HCT116 (cell line): ENCODE data around the gene VSNL1.

Experiments
- CEBPB ChIP-seq: IDR thresholded peaks from 2 replicates; pipeline ENCODE4 v1.6.1; 2012; ENCODE audit warnings: low read depth
- EZH2 ChIP-seq: fragments of 200-600 bp; sonication (generic); IDR thresholded peaks from 2 replicates; pipeline ENCODE4 v1.6.1; 2017; ENCODE audit warnings: antibody characterized with exemption, mixed run types
- POLR2A ChIP-seq: IDR thresholded peaks from 2 replicates; pipeline ENCODE4 v1.7.0; 2011; ENCODE audit warnings: borderline replicate concordance; ENCODE audit not compliant: insufficient read depth, insufficient read length; ENCODE audit errors: extremely low read depth
- POLR2AphosphoS5 ChIP-seq: IDR thresholded peaks from 2 replicates; pipeline ENCODE4 v1.6.1; 2011; ENCODE audit warnings: mild to moderate bottlenecking, low read depth, low read length, moderate library complexity
- RAD21 ChIP-seq: IDR thresholded peaks from 2 replicates; pipeline ENCODE4 v1.6.1; 2012; ENCODE audit warnings: low read depth, mild to moderate bottlenecking
- YY1 ChIP-seq: IDR thresholded peaks from 2 replicates; pipeline ENCODE4 v1.6.1; 2011; ENCODE audit warnings: low read length, low read depth, moderate library complexity, mild to moderate bottlenecking; ENCODE audit not compliant: insufficient replicate concordance; ENCODE audit errors: extremely low read depth
- ZNF274 ChIP-seq: fragments of 200-500 bp; sonication (Bioruptor generic); IDR thresholded peaks from 2 replicates; pipeline ENCODE4 v1.6.1; 2014; ENCODE audit warnings: mild to moderate bottlenecking, low read depth, low read length, inconsistent platforms
- TF ChIP-seq, protein P1 (sequence below), 3 experiments: fragments of 200-600 bp in 1 of 3; sonication (generic) in 1 of 3; IDR thresholded peaks in 2 of 3; conservative IDR thresholded peaks in 1 of 3; 2 replicates each; pipeline ENCODE4 v1.5.1; 2012 to 2017; ENCODE audit warnings: low read depth in 2 of 3, low read length in 2 of 3, antibody characterized with exemption in 1 of 3, borderline replicate concordance in 1 of 3, control low read depth in 1 of 3, mild to moderate bottlenecking in 1 of 3, mixed read lengths in 1 of 3, mixed run types in 1 of 3, moderate library complexity in 1 of 3; ENCODE audit not compliant: insufficient read depth in 1 of 3

GRCh38 chr2:17683981-17684380, 143.5 kb downstream of the VSNL1 start:
- no peak for TF ChIP-seq ZNF274
- TF ChIP-seq RAD21 = no peak
- no peak for TF ChIP-seq POLR2A
- no peak for TF ChIP-seq YY1
- TF ChIP-seq, protein P1, sequence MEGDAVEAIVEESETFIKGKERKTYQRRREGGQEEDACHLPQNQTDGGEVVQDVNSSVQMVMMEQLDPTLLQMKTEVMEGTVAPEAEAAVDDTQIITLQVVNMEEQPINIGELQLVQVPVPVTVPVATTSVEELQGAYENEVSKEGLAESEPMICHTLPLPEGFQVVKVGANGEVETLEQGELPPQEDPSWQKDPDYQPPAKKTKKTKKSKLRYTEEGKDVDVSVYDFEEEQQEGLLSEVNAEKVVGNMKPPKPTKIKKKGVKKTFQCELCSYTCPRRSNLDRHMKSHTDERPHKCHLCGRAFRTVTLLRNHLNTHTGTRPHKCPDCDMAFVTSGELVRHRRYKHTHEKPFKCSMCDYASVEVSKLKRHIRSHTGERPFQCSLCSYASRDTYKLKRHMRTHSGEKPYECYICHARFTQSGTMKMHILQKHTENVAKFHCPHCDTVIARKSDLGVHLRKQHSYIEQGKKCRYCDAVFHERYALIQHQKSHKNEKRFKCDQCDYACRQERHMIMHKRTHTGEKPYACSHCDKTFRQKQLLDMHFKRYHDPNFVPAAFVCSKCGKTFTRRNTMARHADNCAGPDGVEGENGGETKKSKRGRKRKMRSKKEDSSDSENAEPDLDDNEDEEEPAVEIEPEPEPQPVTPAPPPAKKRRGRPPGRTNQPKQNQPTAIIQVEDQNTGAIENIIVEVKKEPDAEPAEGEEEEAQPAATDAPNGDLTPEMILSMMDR (IDR thresholded peaks at IDR 0.05 in 2 of 3, conservative IDR thresholded peaks at IDR 0.05 in 1 of 3; ENCODE audit: borderline replicate concordance in 1 of 3, insufficient read depth in 1 of 3, low read depth in 2 of 3, low read length in 2 of 3) = no peak
- TF ChIP-seq CEBPB = no peak
- no peak for TF ChIP-seq EZH2
- TF ChIP-seq POLR2AphosphoS5 = no peak
